Parathyroid adenoma (tissue), 2 donors: ENCODE measurements around the gene XYLB.

Experiments used
- H2AFZ ChIP-seq: fragments of 300-600 bp; sonication (generic); one replicate; pipeline ENCODE4 v1.7.0; 2017; ENCODE audit warnings: antibody characterized with exemption, mild to moderate bottlenecking
- H3K27ac ChIP-seq: fragments of 300-600 bp; sonication (generic); one replicate; pipeline ENCODE4 v1.7.0; 2017
- H3K27me3 ChIP-seq: fragments of 300-600 bp; sonication (generic); one replicate; pipeline ENCODE4 v1.7.0; 2017; ENCODE audit warnings: low read length; ENCODE audit not compliant: control insufficient read depth, insufficient read depth
- H3K36me3 ChIP-seq: fragments of 300-600 bp; sonication (generic); one replicate; pipeline ENCODE4 v1.7.0; 2017; ENCODE audit warnings: low read length; ENCODE audit not compliant: control insufficient read depth, insufficient read depth
- H3K4me1 ChIP-seq: fragments of 300-600 bp; sonication (generic); one replicate; pipeline ENCODE4 v1.7.0; 2017; ENCODE audit warnings: control low read depth
- H3K4me2 ChIP-seq: fragments of 300-600 bp; sonication (generic); one replicate; pipeline ENCODE4 v1.7.0; 2017; ENCODE audit warnings: low read length
- H3K4me3 ChIP-seq: fragments of 300-600 bp; sonication (generic); one replicate; pipeline ENCODE4 v1.7.0; 2017; ENCODE audit warnings: low read depth, low read length
- H3K79me2 ChIP-seq: fragments of 300-600 bp; sonication (generic); one replicate; pipeline ENCODE4 v1.7.0; 2017; ENCODE audit warnings: control low read depth
- H3K9ac ChIP-seq: fragments of 300-600 bp; sonication (generic); one replicate; pipeline ENCODE4 v1.7.0; 2017; ENCODE audit warnings: mild to moderate bottlenecking
- H3K9me3 ChIP-seq: fragments of 300-600 bp; sonication (generic); one replicate; pipeline ENCODE4 v1.7.0; 2017; ENCODE audit warnings: low read length; ENCODE audit not compliant: control insufficient read depth
- TF ChIP-seq, protein P1 (sequence below): fragments of 300-600 bp; sonication (generic); IDR thresholded peaks from one replicate; pipeline ENCODE4 v1.7.0; 2017; ENCODE audit warnings: antibody characterized with exemption, mild to moderate bottlenecking
- donor health status: primary hyperparathyroidism.

XYLB gene

DNA sequence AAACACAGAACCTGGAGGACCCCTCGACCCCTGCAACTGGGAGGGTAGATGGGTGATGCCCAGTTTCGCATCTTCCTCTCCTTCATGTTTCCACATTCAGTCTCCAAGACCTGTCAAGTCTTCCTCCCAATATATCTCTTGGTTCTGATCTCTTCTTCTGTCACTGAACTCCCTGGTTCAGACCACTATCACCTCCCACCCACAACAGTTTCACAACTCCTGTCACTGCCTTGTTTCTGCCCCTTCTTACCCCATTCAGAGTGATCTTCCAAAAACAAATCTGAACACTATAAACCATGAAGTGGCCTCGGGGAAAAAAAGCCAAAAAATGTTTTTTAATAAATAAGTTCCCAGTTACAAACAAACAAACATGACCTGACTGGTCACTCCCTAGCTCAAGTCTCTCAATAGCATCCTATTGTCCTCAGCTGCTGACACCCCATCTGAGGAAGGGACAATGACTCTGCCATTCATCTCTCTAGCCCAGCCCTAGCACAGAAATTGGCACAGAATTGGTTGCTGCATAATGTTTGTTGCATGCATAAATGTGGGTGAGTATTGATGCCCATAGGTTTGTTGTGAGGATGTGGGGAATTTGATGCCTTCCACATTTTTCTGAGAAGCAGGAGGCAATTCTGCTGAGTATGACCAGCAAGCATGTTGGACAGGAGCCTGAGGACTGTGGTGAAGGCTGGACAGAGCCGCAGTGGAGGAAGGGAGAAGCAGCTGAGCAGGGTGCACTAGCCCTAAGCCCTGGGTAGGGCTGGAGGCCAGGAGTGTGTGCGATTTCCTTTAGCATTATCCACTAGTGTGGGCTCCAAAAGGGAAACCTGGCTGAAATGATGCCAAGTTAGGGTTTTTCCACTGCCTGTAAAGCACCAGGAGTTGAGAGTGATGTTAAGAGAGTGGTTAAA, 12.2 kb upstream of the XYLB start:
- TF ChIP-seq, protein P1, sequence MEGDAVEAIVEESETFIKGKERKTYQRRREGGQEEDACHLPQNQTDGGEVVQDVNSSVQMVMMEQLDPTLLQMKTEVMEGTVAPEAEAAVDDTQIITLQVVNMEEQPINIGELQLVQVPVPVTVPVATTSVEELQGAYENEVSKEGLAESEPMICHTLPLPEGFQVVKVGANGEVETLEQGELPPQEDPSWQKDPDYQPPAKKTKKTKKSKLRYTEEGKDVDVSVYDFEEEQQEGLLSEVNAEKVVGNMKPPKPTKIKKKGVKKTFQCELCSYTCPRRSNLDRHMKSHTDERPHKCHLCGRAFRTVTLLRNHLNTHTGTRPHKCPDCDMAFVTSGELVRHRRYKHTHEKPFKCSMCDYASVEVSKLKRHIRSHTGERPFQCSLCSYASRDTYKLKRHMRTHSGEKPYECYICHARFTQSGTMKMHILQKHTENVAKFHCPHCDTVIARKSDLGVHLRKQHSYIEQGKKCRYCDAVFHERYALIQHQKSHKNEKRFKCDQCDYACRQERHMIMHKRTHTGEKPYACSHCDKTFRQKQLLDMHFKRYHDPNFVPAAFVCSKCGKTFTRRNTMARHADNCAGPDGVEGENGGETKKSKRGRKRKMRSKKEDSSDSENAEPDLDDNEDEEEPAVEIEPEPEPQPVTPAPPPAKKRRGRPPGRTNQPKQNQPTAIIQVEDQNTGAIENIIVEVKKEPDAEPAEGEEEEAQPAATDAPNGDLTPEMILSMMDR = no peak
- H3K9me3 ChIP-seq = no peaks in the 10 kb centered on the region

DNA sequence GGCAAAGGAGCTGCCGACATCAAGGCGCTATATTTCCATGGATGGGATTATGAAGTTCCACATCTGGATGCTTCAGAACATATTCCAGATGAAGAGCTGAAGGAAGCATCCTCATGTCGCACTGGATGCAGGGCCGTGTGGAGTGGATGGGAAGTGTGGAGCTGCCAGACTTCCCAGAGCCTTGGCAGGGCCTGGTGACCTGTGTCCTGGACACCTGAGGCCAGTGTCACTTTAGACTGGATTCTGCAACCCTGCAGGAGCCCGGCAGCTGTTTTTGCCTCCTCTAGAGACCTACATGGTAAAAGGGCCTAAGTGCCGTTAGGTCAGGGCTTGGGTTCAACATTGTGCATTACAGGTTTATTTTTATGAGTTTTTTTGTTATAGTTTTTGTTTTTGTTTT, 11.3 kb upstream of the XYLB start:
- Histone ChIP-seq H3K9me3 (no peaks in the 10 kb centered on the region), H3K27me3 (no peaks in the 10 kb centered on the region), H2AFZ (no peak overlapping the region), H3K4me3 (no peak overlapping the region), H3K4me1 (no peaks in the 10 kb centered on the region), H3K4me2 (no peak overlapping the region), H3K27ac (no peak overlapping the region), H3K79me2 (no peaks in the 10 kb centered on the region), H3K36me3 (no peaks in the 10 kb centered on the region), H3K9ac (no peak overlapping the region)
- TF ChIP-seq, protein P1 = no peak

More for the DNA sequence above, 12.2 kb upstream of the XYLB start:
- Histone ChIP-seq H2AFZ (no peak overlapping the region), H3K4me2 (no peak overlapping the region), H3K4me1 (no peaks in the 10 kb centered on the region), H3K27me3 (no peaks in the 10 kb centered on the region), H3K4me3 (no peak overlapping the region), H3K36me3 (no peaks in the 10 kb centered on the region), H3K9ac (no peak overlapping the region), H3K79me2 (no peaks in the 10 kb centered on the region), H3K27ac (no peak overlapping the region)

GRCh38 chr3:38337703-38338102, 8.9 kb upstream of the XYLB start:
- no peak overlapping the region for H3K27ac ChIP-seq

GRCh38 chr3:38343797-38344594, 2.6 kb upstream of the XYLB start:
- Histone ChIP-seq H3K9me3 (no peaks in the 10 kb centered on the region), H3K4me1 (peaks cover 2% of the 10 kb centered on the region), H3K79me2 (no peaks in the 10 kb centered on the region), H3K27me3 (no peaks in the 10 kb centered on the region), H3K4me2 (no peak overlapping the region), H3K36me3 (no peaks in the 10 kb centered on the region), H2AFZ (no peak overlapping the region), H3K9ac (no peak overlapping the region), H3K27ac (no peak overlapping the region), H3K4me3 (no peak overlapping the region)
- TF ChIP-seq, protein P1 = no peak

More at GRCh38 chr3:38337703-38338102, 8.9 kb upstream of the XYLB start:
- H2AFZ ChIP-seq = no peak overlapping the region
- no peak overlapping the region for H3K4me3 ChIP-seq
- H3K9ac ChIP-seq = no peak overlapping the region
- no peaks in the 10 kb centered on the region for H3K9me3 ChIP-seq
- H3K36me3 ChIP-seq = no peaks in the 10 kb centered on the region
- H3K4me2 ChIP-seq = no peak overlapping the region
- TF ChIP-seq, protein P1 = no peak
- no peaks in the 10 kb centered on the region for H3K27me3 ChIP-seq
- no peaks in the 10 kb centered on the region for H3K79me2 ChIP-seq
- no peaks in the 10 kb centered on the region for H3K4me1 ChIP-seq
